ENCODE data around the gene C12orf43. TPM values are rescaled to one million over a fixed set of nuclear protein-coding genes. Genes with fewer than 3 reads are reported as not detected.

The C12orf43 gene
- total RNA-seq, 1 donor from 2014 or later = 16.5 TPM

- peak; percentile 20 for TF ChIP-seq CTCF (IDR thresholded peaks at IDR 0.05; ENCODE audit: insufficient read depth, low read length, poor library complexity, severe bottlenecking)
- DNase-seq (ENCODE audit: low read depth) = no peak
- no peaks in the 10 kb centered on the region for H3K36me3 ChIP-seq (ENCODE audit: control insufficient read depth, insufficient read depth, low read length)
Observed at GRCh38 chr12:121003650-121004049, 12.6 kb downstream of the C12orf43 start.

GRCh38 chr12:121001841-121002483, 14.3 kb downstream of the C12orf43 start:
- no peak for TF ChIP-seq CTCF (IDR thresholded peaks at IDR 0.05; ENCODE audit: insufficient read depth, low read length, poor library complexity, severe bottlenecking)
- Histone ChIP-seq H3K36me3 (ENCODE audit: control insufficient read depth, insufficient read depth, low read length) (no peaks in the 10 kb centered on the region), H3K4me3 (ENCODE audit: low read depth, low read length) (no peak overlapping the region), H3K27me3 (ENCODE audit: control insufficient read depth, insufficient read depth, low read length) (no peaks in the 10 kb centered on the region)
- DNase-seq (ENCODE audit: low read depth) = no peak

More at GRCh38 chr12:121003650-121004049, 12.6 kb downstream of the C12orf43 start:
- H3K4me3 ChIP-seq (ENCODE audit: low read depth, low read length) = no peak overlapping the region
- H3K27me3 ChIP-seq (ENCODE audit: control insufficient read depth, insufficient read depth, low read length) = no peaks in the 10 kb centered on the region

- TF ChIP-seq CTCF (IDR thresholded peaks at IDR 0.05; ENCODE audit: insufficient read depth, low read length, poor library complexity, severe bottlenecking) = no peak
- no peaks in the 10 kb centered on the region for H3K27me3 ChIP-seq (ENCODE audit: control insufficient read depth, insufficient read depth, low read length)
- no peaks in the 10 kb centered on the region for H3K36me3 ChIP-seq (ENCODE audit: control insufficient read depth, insufficient read depth, low read length)
- no peak for DNase-seq (ENCODE audit: low read depth)
- no peak overlapping the region for H3K4me3 ChIP-seq (ENCODE audit: low read depth, low read length)
Observed at GRCh38 chr12:121001060-121001459, 15.2 kb downstream of the C12orf43 start.

GRCh38 chr12:121000530-121000929, 15.8 kb downstream of the C12orf43 start:
- no peak for DNase-seq (ENCODE audit: low read depth)
- no peaks in the 10 kb centered on the region for H3K36me3 ChIP-seq (ENCODE audit: control insufficient read depth, insufficient read depth, low read length)
- TF ChIP-seq CTCF (IDR thresholded peaks at IDR 0.05; ENCODE audit: insufficient read depth, low read length, poor library complexity, severe bottlenecking) = no peak
- H3K27me3 ChIP-seq (ENCODE audit: control insufficient read depth, insufficient read depth, low read length) = no peaks in the 10 kb centered on the region
- H3K4me3 ChIP-seq (ENCODE audit: low read depth, low read length) = no peak overlapping the region

GRCh38 chr12:120999191-121000120, 16.8 kb downstream of the C12orf43 start:
- no peak for DNase-seq (ENCODE audit: low read depth)
- no peaks in the 10 kb centered on the region for H3K36me3 ChIP-seq (ENCODE audit: control insufficient read depth, insufficient read depth, low read length)
- H3K4me3 ChIP-seq (ENCODE audit: low read depth, low read length) = no peak overlapping the region
- H3K27me3 ChIP-seq (ENCODE audit: control insufficient read depth, insufficient read depth, low read length) = no peaks in the 10 kb centered on the region
- TF ChIP-seq CTCF (IDR thresholded peaks at IDR 0.05; ENCODE audit: insufficient read depth, low read length, poor library complexity, severe bottlenecking) = no peak
